Hepatocyte (in vitro differentiated cells): ENCODE measurements around the gene SMIM12. TPM values are rescaled to one million over a fixed set of nuclear protein-coding genes. Genes with fewer than 3 reads are reported as not detected.

Experiments
- DNase-seq: peaks from one replicate; pipeline ENCODE4 v3.0.0-alpha.2; 2016; ENCODE audit warnings: low spot score
- H2AFZ ChIP-seq: fragments of 200-600 bp; sonication (generic); 2 replicates; pipeline ENCODE4 v1.6.0; 2016; ENCODE audit warnings: antibody characterized with exemption, mild to moderate bottlenecking
- H3K27ac ChIP-seq: fragments of 200-600 bp; sonication (generic); 2 replicates; pipeline ENCODE4 v1.5.1; 2016; ENCODE audit warnings: mild to moderate bottlenecking
- H3K27me3 ChIP-seq: fragments of 200-600 bp; sonication (generic); 2 replicates; pipeline ENCODE4 v1.6.1; 2016
- H3K36me3 ChIP-seq: fragments of 200-600 bp; sonication (generic); replicated peaks from 2 replicates; pipeline ENCODE4 v1.5.1; 2016; ENCODE audit warnings: low read depth; ENCODE audit not compliant: insufficient read depth
- H3K4me1 ChIP-seq: fragments of 200-600 bp; sonication (generic); 2 replicates; pipeline ENCODE4 v1.5.1; 2016; ENCODE audit warnings: mild to moderate bottlenecking, moderate library complexity; ENCODE audit not compliant: insufficient read depth
- H3K4me2 ChIP-seq: fragments of 200-600 bp; sonication (generic); 2 replicates; pipeline ENCODE4 v1.6.0; 2016
- H3K4me3 ChIP-seq: fragments of 200-600 bp; sonication (generic); 2 replicates; pipeline ENCODE4 v1.5.1; 2016; ENCODE audit warnings: mild to moderate bottlenecking
- H3K79me2 ChIP-seq: fragments of 200-600 bp; sonication (generic); 2 replicates; pipeline ENCODE4 v1.6.0; 2017; ENCODE audit warnings: mild to moderate bottlenecking
- H3K9me2 ChIP-seq: fragments of 200-600 bp; sonication (generic); replicated peaks from 2 replicates; pipeline ENCODE4 v1.6.0; 2017; ENCODE audit warnings: mild to moderate bottlenecking; ENCODE audit not compliant: insufficient read depth
- H3K9me3 ChIP-seq: fragments of 200-600 bp; sonication (generic); 2 replicates; pipeline ENCODE4 v1.5.1; 2016; ENCODE audit warnings: low read depth, mild to moderate bottlenecking
- H4K20me1 ChIP-seq: fragments of 200-600 bp; sonication (generic); 2 replicates; pipeline ENCODE4 v1.6.0; 2016; ENCODE audit warnings: mild to moderate bottlenecking; ENCODE audit not compliant: insufficient read depth, poor library complexity, severe bottlenecking
- CTCF ChIP-seq: fragments of 200-600 bp; sonication (generic); IDR thresholded peaks from 2 replicates; pipeline ENCODE4 v1.5.1; 2016; ENCODE audit warnings: antibody characterized with exemption, mild to moderate bottlenecking; ENCODE audit not compliant: poor library complexity
- EZH2 ChIP-seq: fragments of 200-600 bp; sonication (generic); IDR thresholded peaks from 2 replicates; pipeline ENCODE4 v1.6.1; 2016; ENCODE audit warnings: antibody characterized with exemption, mild to moderate bottlenecking, borderline replicate concordance
- EZH2phosphoT487 ChIP-seq: fragments of 200-600 bp; sonication (generic); IDR thresholded peaks from one replicate; pipeline ENCODE4 v1.6.1; 2018; ENCODE audit warnings: antibody characterized with exemption, mild to moderate bottlenecking, low read depth, moderate library complexity; ENCODE audit not compliant: unreplicated experiment, severe bottlenecking
- WGBS: methylation state at CpG from one replicate; pipeline ENCODE4 v1.1.6; 2016; ENCODE audit warnings: low lambda C conversion rate; ENCODE audit errors: missing lambda C conversion rate; 5-methylcytosine and 5-hydroxymethylcytosine counted together
- polyA plus RNA-seq: library from polyadenylated mRNA; unstranded; fragments of >200 nt; fragmentation: Nextera tagmentation; extraction: Ambion mirVana; gene quantifications from 2 replicates; pipeline ENCODE4 v1.2.1, GENCODE V29; 2016
- total RNA-seq: library from RNA; depleted of rRNA; stranded (reverse); fragments of >200 nt; gene quantifications from 2 replicates; pipeline ENCODE4 v1.2.3, GENCODE V29; 2014

The SMIM12 gene
- total and polyA plus RNA-seq, 2 experiments from 2014 or later: 21.9 to 53.8 TPM

GRCh38 chr1:34863501-34863900 lies 4.0 kb upstream of the SMIM12 start:
- H2AFZ ChIP-seq: no peak overlapping the region
- DNase-seq: no peak
- H3K27me3 ChIP-seq: peaks cover 4% of the 10 kb centered on the region
- H3K4me3 ChIP-seq: no peak overlapping the region
- TF ChIP-seq EZH2: no peak
- TF ChIP-seq CTCF: no peak
- TF ChIP-seq EZH2phosphoT487: no peak
- H3K27ac ChIP-seq: no peak overlapping the region
- H3K9me2 ChIP-seq: no peaks in the 10 kb centered on the region
- H3K36me3 ChIP-seq: no peaks in the 10 kb centered on the region
- no peaks in the 10 kb centered on the region for H4K20me1 ChIP-seq
- peaks cover 9% of the 10 kb centered on the region for H3K4me1 ChIP-seq
- no peak overlapping the region for H3K4me2 ChIP-seq
- H3K9me3 ChIP-seq: no peaks in the 10 kb centered on the region
- H3K79me2 ChIP-seq: peaks cover 10% of the 10 kb centered on the region

DNA sequence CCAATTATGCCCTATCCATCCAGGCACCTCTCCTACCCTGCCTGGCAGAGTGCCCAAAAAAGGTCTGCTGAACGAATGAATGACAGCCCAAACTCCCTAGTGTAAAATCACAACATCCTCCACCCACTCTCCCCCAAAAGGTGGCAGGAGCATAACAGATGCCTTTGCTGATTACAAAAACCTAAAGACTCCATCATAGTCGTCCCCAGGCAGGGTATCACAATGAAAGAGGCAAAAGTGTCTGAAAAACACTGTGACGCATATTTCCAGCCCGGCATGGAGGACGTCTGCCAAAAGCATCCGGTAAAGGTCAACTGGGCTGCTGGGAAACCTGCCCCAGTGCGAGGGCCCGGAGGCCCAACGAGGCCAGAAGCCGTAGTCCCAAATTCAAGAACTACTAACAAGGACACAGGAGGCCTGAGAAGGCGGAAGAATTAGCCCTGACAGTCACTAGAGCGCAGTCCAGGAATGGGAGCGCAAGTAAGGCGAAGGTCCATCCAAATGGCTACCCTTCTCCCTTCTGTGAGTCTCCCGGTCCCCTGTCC lies 576 bp downstream of the SMIM12 start:
- peaks cover 7% of the 10 kb centered on the region for H3K4me1 ChIP-seq
- H3K27ac ChIP-seq: peak overlapping the region; percentile 79
- no peaks in the 10 kb centered on the region for H3K9me2 ChIP-seq
- H3K36me3 ChIP-seq: no peaks in the 10 kb centered on the region
- peak; percentile 20 for DNase-seq
- peak overlapping the region; percentile 39 for H2AFZ ChIP-seq
- H3K27me3 ChIP-seq: peaks cover 4% of the 10 kb centered on the region
- peak overlapping the region; percentile 96 for H3K4me2 ChIP-seq
- peak overlapping the region; percentile 80 for H3K4me3 ChIP-seq
- TF ChIP-seq EZH2phosphoT487: no peak
- no peak for TF ChIP-seq CTCF
- TF ChIP-seq EZH2: no peak
- no peaks in the 10 kb centered on the region for H3K9me3 ChIP-seq
- no peaks in the 10 kb centered on the region for H4K20me1 ChIP-seq
- H3K79me2 ChIP-seq: peaks cover 36% of the 10 kb centered on the region
- 2% methylated on average over 15 of the region's 15 CpGs for WGBS

- Histone ChIP-seq H3K4me1 (peaks cover 7% of the 10 kb centered on the region), H3K4me2 (no peak overlapping the region), H3K36me3 (no peaks in the 10 kb centered on the region), H3K27me3 (no peaks in the 10 kb centered on the region), H3K79me2 (peaks cover 38% of the 10 kb centered on the region), H2AFZ (no peak overlapping the region), H3K27ac (no peak overlapping the region), H4K20me1 (no peaks in the 10 kb centered on the region), H3K4me3 (no peak overlapping the region), H3K9me3 (no peaks in the 10 kb centered on the region), H3K9me2 (no peaks in the 10 kb centered on the region)
- no peak for DNase-seq
- TF ChIP-seq EZH2phosphoT487: no peak
- TF ChIP-seq CTCF: no peak
- no peak for TF ChIP-seq EZH2
- WGBS: 95% methylated on average over 6 of the region's 6 CpGs
Observed at GRCh38 chr1:34856697-34857096, 2.9 kb downstream of the SMIM12 start.
